GM12891 (cell line): Measurements from ENCODE around the gene WFDC10A. TPM values are rescaled to one million over a fixed set of nuclear protein-coding genes. Genes with fewer than 3 reads are reported as not detected.
A peak's percentile ranks its signal among the peaks of the same experiment; 100 is the strongest.
"Not testable (repeated sequence)": the region's sequence is repeated elsewhere in the genome, so short reads cannot be mapped to it uniquely, and the experiment has no call there.

ENCODE experiments used
- DNase-seq: peaks from one replicate; pipeline ENCODE4 v3.0.0; 2011; ENCODE audit warnings: low spot score; ENCODE audit not compliant: insufficient read length
- FAIRE-seq: peaks from 2 replicates; lab custom pipeline; 2011; peaks lifted over from hg19 to GRCh38; lab: Jason Lieb, UNC
- PAX5 ChIP-seq: IDR thresholded peaks from 2 replicates; pipeline ENCODE4 v1.6.1; 2011; ENCODE audit warnings: low read length, moderate library complexity, mild to moderate bottlenecking; ENCODE audit not compliant: insufficient read depth, severe bottlenecking
- POLR2A ChIP-seq: IDR thresholded peaks from 2 replicates; pipeline ENCODE4 v1.6.1; 2011; ENCODE audit warnings: low read depth, low read length, control low read depth
- POLR2AphosphoS5 ChIP-seq: IDR thresholded peaks from 2 replicates; pipeline ENCODE4 v1.6.1; 2011; ENCODE audit warnings: low read depth, low read length, control low read depth
- POU2F2 ChIP-seq: IDR thresholded peaks from 2 replicates; pipeline ENCODE4 v1.6.1; 2011; ENCODE audit warnings: low read depth, mild to moderate bottlenecking, control low read depth, low read length, moderate library complexity
- SPI1 ChIP-seq: IDR thresholded peaks from 2 replicates; pipeline ENCODE4 v1.6.1; 2011; ENCODE audit warnings: low read depth, low read length, control low read depth
- TAF1 ChIP-seq: IDR thresholded peaks from 2 replicates; pipeline ENCODE4 v1.6.1; 2011; ENCODE audit warnings: low read depth, low read length, control low read depth
- polyA plus RNA-seq: library from polyadenylated mRNA; unstranded; fragments of >200 nt; gene quantifications from one replicate; pipeline ENCODE4 v1.2.1, GENCODE V29; 2012; ENCODE audit warnings: low read depth, missing spikeins, inconsistent platforms; ENCODE audit not compliant: missing spikeins

The WFDC10A gene
- polyA plus RNA-seq: not detected

DNA sequence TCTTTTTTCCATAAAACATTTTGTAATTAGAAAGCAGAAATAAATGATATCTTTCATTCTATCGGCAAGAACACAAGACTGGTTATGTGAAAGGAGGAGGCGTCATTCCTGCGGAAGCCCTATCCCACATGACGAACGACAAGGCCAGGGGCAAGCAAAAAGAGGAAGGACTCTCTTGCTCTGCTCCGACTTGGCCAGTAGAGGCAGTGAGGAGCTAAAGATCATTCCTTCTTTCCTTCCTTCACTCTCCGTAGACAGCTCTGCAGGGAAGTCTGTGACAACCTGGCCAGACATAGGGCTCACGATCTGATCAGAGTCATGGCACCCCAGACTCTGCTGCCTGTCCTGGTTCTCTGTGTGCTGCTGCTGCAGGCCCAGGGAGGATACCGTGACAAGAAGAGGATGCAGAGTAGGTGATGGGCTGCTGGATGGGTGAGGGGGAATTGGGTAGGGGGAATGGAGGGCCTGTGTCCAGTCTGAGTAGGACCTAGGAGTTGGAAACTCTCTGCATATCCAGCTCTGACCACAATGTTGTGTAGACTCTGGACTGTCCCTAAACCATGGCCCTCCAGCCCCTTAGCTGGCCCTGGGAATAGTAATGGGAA lies at the start of gene WFDC10A:
TSS of gene WFDC10A (plus strand) at position 244 of the 605 bp plus-strand sequence. CDS start at position 319, 75 bp downstream.
- TF ChIP-seq TAF1 (no peak), POU2F2 (no peak), POLR2A (no peak), SPI1 (peak; percentile 58)
- DNase-seq: no peak
- peak; percentile 20 for FAIRE-seq

DNA sequence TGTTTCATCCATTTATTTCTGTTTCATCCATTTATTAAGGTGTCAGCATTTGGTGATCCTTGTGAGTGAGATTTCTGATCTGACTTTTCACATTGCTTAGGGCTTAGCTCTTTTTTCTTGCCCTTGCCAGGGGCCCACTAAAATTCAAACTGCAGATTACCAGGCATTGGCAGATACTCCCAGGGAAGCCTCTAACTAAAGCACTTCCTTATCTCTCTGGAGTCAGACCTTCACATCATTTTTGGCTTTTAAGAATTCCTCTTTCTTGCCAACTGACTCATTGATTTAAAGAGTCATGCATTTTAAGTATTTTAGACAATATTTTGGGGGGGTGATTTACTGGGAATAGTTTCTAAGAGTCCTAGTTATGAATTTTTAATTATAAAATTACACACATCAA lies 47.8 kb upstream of the WFDC10A start:
- TF ChIP-seq PAX5 (no peak), POLR2AphosphoS5 (no peak), SPI1 (no peak), POU2F2 (no peak), TAF1 (no peak), POLR2A (no peak)
- FAIRE-seq: no peak
- no peak for DNase-seq

DNA sequence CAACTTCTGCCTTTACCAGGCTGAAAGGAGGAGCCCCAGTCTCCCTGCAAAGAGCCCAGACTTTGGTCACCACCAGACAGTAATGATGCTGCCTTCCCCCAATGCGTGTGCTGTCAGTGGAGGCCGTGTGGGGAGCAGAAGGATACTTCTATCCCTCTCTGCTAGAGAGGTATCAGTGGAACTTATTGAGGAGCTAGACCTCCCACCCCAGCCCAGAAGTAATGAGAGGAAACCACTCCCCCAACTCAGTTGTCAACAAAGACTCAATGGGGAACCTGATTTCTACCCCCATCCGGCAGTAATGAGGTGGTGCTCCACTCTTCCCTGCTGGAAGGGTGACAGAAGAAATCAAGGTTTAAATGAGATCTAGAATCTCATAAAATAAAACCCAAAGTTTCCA lies 46.0 kb upstream of the WFDC10A start:
- no peak for DNase-seq
- FAIRE-seq: no peak
- no peak for TF ChIP-seq PAX5
- no peak for TF ChIP-seq POLR2A
- no peak for TF ChIP-seq TAF1

DNA sequence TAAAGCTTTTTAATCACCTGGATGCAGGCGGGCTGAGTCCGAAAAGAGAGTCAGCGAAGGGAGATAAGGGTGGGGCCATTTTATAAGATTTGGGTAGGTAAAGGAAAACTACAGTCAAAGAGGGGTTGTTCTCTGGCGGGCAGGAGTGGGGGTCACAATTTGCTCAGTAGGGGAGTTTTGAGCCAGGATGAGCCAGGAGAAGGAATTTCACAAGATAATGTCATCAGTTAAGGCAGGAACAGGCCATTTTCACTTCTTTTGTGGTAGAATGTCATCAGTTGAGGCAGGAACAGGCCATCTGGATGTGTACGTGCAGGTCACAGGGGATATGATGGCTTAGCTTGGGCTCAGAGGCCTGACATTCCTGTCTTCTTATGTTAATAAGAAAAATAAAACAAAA lies 45.2 kb upstream of the WFDC10A start:
- DNase-seq, FAIRE-seq: not testable (repeated sequence)

DNA sequence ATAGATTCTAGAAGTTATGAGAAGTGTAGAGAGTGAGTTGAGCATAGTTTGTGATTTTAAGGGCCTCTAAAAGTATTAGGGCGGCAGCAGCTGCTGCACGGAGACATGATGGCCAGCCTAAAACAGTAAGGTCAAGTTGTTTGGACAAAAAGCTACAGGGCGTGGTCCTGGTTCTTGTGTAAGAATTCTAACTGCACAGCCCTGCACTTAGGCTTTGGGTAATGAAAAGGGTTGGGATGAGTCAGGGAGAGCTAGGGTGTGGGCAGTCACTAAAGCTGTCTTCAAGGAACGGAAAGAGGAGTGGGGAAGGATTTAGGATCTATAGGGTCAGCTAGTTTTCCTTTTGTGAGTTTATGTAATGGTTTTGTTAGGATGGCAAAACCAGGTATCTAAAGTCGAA lies 43.6 kb upstream of the WFDC10A start:
- DNase-seq, FAIRE-seq: not testable (repeated sequence)

DNA sequence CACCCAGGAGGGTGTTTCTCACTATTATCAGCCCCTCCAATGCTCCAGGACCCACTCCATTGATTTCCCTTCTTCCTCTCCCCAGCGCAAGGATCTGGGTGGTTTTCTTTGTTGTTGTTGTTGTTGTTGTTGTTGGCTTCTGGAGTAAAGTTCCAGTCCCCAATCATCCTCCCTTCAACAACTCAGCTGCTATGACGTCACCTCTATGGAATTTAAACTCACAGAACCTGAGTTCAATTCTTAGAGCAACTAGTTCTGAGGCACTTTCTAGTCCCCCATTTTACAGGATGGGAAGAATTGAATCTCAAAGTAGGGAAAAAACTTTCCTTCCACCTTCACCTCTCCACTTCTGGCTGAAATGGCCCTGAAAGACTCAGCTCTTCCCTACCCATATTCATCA lies 40.7 kb upstream of the WFDC10A start:
- FAIRE-seq (no peak), DNase-seq (no peak)
- TF ChIP-seq PAX5: no peak
- TF ChIP-seq POU2F2: no peak
- no peak for TF ChIP-seq POLR2AphosphoS5
- no peak for TF ChIP-seq SPI1
- no peak for TF ChIP-seq TAF1
- TF ChIP-seq POLR2A: no peak

DNA sequence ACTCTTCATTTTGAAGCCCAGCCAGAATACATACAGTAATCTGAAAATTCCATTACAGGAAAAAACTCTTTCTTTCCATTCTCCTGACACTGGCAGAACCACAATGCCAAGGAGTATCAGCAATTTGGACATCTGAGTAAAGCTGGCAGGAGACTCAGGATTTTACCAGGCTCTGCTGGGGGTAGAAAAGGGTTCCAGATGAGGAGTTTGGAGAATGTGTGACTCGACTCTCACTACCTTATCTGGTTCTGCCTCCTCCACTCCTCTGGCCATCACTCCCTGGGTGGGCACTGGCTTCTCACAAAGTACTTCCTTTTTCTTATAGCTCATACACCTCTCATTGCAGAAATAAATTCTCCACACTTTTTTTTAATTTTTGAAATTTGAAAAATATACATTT lies 39.8 kb upstream of the WFDC10A start:
- no peak for FAIRE-seq

DNA sequence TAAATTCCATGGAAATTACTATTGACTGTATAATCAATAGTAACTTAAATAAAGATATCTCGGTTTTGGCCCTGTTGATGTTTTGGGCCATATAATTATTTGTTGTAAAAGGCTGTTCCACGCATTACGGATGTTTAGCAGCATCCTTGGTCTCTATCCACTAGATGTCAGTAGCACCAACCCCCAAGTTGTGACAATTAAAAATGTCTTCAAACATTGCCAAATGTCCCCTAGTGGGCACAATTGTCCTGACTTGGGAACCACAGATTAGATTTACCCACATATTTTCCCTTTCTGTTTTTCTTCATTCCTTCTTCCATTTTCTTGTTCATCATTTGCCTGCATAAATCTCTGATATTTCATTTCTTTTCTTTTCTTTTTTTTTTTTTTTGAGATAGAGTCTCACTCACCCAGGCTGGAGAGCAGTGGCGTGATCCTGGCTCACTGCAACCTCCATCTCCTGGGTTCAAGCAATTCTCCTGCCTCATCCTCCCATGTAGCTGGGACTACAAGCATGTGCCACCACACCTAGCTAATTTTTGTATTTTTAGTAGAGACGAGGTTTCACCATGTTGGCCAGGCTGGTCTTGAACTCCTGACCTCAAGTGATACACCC lies 36.9 kb upstream of the WFDC10A start:
- peak; percentile 6 for DNase-seq
- TF ChIP-seq POU2F2 (no peak), POLR2A (no peak), TAF1 (no peak), POLR2AphosphoS5 (no peak), SPI1 (no peak), PAX5 (no peak)
- FAIRE-seq: peak; percentile 76

More for the DNA sequence above, 39.8 kb upstream of the WFDC10A start:
- no peak for DNase-seq
- TF ChIP-seq POU2F2 (no peak), POLR2A (no peak), POLR2AphosphoS5 (no peak), SPI1 (no peak), PAX5 (no peak), TAF1 (no peak)

DNA sequence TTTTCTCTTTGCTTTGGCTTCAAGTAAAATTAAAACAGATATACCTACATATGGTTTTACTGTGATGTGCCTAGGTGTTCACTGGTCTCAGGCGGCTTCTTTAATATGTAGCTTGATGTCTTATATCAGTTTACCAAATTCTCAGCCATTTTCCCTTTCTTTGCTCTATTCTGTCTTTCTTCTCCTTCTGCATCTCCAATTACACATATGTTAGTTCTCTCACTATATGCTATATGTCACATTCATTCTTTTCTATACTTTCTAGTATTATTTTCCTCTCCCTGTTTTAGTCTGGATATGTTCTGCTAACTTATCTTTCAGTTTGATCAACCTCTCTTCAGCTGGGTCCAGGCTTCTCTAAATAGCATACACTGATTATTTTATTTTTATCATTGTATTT lies 36.0 kb upstream of the WFDC10A start:
- TF ChIP-seq POLR2AphosphoS5 (no peak), TAF1 (no peak), PAX5 (no peak), POU2F2 (no peak), POLR2A (no peak), SPI1 (no peak)
- DNase-seq (no peak), FAIRE-seq (no peak)

DNA sequence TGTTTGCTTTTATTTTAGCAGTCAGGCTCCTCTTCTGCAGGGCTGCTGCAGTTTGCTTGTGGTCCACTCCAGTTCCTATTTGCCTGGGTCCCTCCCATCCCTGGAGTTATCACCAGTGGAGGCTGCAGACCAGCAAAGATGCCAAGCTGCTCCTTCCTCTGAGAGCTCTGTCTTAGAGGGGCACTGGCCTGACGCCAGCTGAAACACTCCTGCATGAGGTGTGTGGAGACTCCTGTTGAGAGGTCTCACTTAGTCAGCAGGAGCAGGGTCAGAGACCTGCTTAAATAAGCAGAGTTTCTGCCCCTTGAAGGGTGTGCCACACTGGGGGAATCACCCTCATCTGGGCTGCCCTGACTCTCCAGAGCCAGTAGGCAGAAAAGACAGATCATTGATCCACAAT lies 34.3 kb upstream of the WFDC10A start:
- DNase-seq (no peak), FAIRE-seq (no peak)
- TF ChIP-seq SPI1 (no peak), POLR2A (no peak), TAF1 (no peak), PAX5 (no peak), POLR2AphosphoS5 (no peak), POU2F2 (no peak)

DNA sequence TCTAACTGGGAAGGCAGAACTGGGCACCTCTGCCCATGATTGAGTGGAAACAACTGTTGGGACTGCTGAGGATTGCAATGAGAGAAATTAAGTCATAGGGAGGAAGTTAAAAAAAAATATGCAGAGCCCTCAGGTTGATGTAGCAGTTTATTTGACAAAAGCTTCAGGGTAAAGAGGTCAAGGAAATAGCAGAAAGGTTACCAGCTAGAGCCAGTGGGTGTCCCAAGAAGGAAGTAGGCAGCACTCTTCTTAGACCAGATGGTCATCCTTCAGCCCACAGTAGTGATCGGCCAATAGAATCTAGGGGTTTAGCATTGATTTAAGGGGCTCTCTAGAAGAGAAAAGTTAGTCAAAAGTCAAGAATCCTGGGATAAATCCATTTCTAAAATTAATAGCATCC lies 21.7 kb upstream of the WFDC10A start:
- DNase-seq (no peak), FAIRE-seq (no peak)
- TF ChIP-seq SPI1 (no peak), POU2F2 (no peak), POLR2AphosphoS5 (no peak), POLR2A (no peak)
